ENCODE data around the gene ARSB. TPM values are rescaled to one million over a fixed set of nuclear protein-coding genes. Genes with fewer than 3 reads are reported as not detected.

The ARSB gene
- total and polyA plus RNA-seq, 8 donors, result 0.58 to 35.6 (median 7.6) TPM

GRCh38 chr5:79007872-79008271 lies 22.8 kb upstream of the ARSB start:
- H3K9me3 ChIP-seq, result peaks cover 0 to 7% (median 0%) of the 10 kb centered on the region in 4 donors
- no peak overlapping the region for H3K4me3 ChIP-seq
- WGBS, 5 donors, result 81 to 100% (median 97%) methylated on average over 3 of the region's 3 CpGs
- no peaks in the 10 kb centered on the region for H3K36me3 ChIP-seq
- DNase-seq, result no peak
- TF ChIP-seq POLR2A (IDR thresholded peaks at IDR 0.05) (no peak), CTCF (IDR thresholded peaks at IDR 0.05) (no peak), POLR2AphosphoS5 (IDR thresholded peaks at IDR 0.05) (no peak), EP300 (IDR thresholded peaks at IDR 0.05) (no peak)
- intact Hi-C loops (cut with DNase I; ENCODE audit: low total_unique reads), result no loop called here
- no peak overlapping the region for H3K27ac ChIP-seq
- no peaks in the 10 kb centered on the region for H3K27me3 ChIP-seq
- H3K4me1 ChIP-seq, result no peaks in the 10 kb centered on the region

GRCh38 chr5:79005936-79006631 lies 21.0 kb upstream of the ARSB start:
- Histone ChIP-seq H3K27ac (no peak overlapping the region), H3K36me3 (no peaks in the 10 kb centered on the region), H3K4me1 (no peaks in the 10 kb centered on the region), H3K4me3 (no peak overlapping the region), H3K9me3 (no peaks in the 10 kb centered on the region), H3K27me3 (no peaks in the 10 kb centered on the region)
- DNase-seq, result no peak
- TF ChIP-seq EP300 (IDR thresholded peaks at IDR 0.05), result no peak
- no peak for TF ChIP-seq CTCF (IDR thresholded peaks at IDR 0.05)
- 89 to 95% (median 92%) methylated on average over 6 of the region's 6 CpGs for WGBS, 5 donors
- intact Hi-C loops (cut with DNase I; ENCODE audit: low total_unique reads), result no loop called here

DNA sequence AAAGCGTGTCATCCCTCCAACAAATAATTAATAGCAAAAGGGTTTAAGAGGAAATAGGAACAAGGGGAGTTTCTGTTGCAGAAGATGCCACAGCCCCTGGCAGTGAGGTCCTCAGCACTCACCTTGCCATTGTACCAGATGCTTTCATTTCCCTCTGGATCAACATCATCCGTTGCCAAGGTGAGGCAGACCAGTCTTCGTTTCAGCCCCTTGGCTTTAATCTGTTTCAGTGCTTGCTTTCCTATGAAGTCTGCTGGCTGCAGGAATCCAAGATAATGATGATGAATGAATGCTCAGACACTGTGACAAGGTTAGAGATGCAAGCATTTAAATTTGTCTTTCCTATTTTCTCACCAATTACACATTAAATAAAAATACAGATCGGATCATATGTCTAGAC lies 20.0 kb upstream of the ARSB start:
- no peaks in the 10 kb centered on the region for H3K36me3 ChIP-seq
- H3K4me1 ChIP-seq, result no peaks in the 10 kb centered on the region
- H3K4me3 ChIP-seq, result no peak overlapping the region
- intact Hi-C loops (cut with DNase I; ENCODE audit: low total_unique reads), result no loop called here
- WGBS, 5 donors, result 60 to 73% (median 63%) methylated on average over 4 of the region's 4 CpGs
- no peaks in the 10 kb centered on the region for H3K27me3 ChIP-seq
- peak in 1 of 2 donors; percentile 22 for DNase-seq
- no peaks in the 10 kb centered on the region for H3K9me3 ChIP-seq
- no peak for TF ChIP-seq CTCF (IDR thresholded peaks at IDR 0.05)
- TF ChIP-seq POLR2AphosphoS5 (IDR thresholded peaks at IDR 0.05), result no peak
- TF ChIP-seq POLR2A (IDR thresholded peaks at IDR 0.05), result no peak
- TF ChIP-seq EP300 (IDR thresholded peaks at IDR 0.05), result no peak
- H3K27ac ChIP-seq, result no peak overlapping the region

- Histone ChIP-seq H3K4me3 (no peak overlapping the region), H3K36me3 (no peaks in the 10 kb centered on the region), H3K4me1 (no peaks in the 10 kb centered on the region), H3K9me3 (no peaks in the 10 kb centered on the region), H3K27ac (no peak overlapping the region), H3K27me3 (no peaks in the 10 kb centered on the region)
- intact Hi-C loops (cut with DNase I; ENCODE audit: low total_unique reads), result no loop called here
- DNase-seq, result no peak
- 50 to 81% (median 61%) methylated on average over 1 of the region's 1 CpG for WGBS, 5 donors
- TF ChIP-seq CTCF (IDR thresholded peaks at IDR 0.05) (no peak), POLR2AphosphoS5 (IDR thresholded peaks at IDR 0.05) (no peak), POLR2A (IDR thresholded peaks at IDR 0.05) (no peak), EP300 (IDR thresholded peaks at IDR 0.05) (no peak)
Measured at GRCh38 chr5:79002374-79002773, 17.3 kb upstream of the ARSB start.
